Smooth muscle cell (in vitro differentiated cells): ENCODE results near the gene CFAP46. TPM values are rescaled to one million over a fixed set of nuclear protein-coding genes. Genes with fewer than 3 reads are reported as not detected.

Source experiments
- DNase-seq: peaks from one replicate; lab custom pipeline; 2025; ENCODE audit not compliant: unreplicated experiment; lab: John Stamatoyannopoulos, UW
- H2AFZ ChIP-seq: fragments of 200-600 bp; sonication (generic); 2 replicates; pipeline ENCODE4 v1.6.0; 2016; ENCODE audit warnings: antibody characterized with exemption, low read depth, mild to moderate bottlenecking
- H3F3A ChIP-seq: fragments of 200-600 bp; sonication (generic); 2 replicates; pipeline ENCODE4 v1.6.0; 2017; ENCODE audit warnings: antibody characterized with exemption, low read depth
- H3K27ac ChIP-seq: fragments of 200-600 bp; sonication (generic); 2 replicates; pipeline ENCODE4 v1.5.1; 2016; ENCODE audit warnings: low read depth, mild to moderate bottlenecking
- H3K27me3 ChIP-seq: fragments of 200-600 bp; sonication (generic); 2 replicates; pipeline ENCODE4 v1.6.1; 2016; ENCODE audit warnings: low read depth, mild to moderate bottlenecking
- H3K36me3 ChIP-seq: fragments of 200-600 bp; sonication (generic); 2 replicates; pipeline ENCODE4 v1.5.1; 2016; ENCODE audit warnings: low read depth
- H3K4me1 ChIP-seq: fragments of 200-600 bp; sonication (generic); 2 replicates; pipeline ENCODE4 v1.5.1; 2016; ENCODE audit warnings: low read depth
- H3K4me2 ChIP-seq: fragments of 200-600 bp; sonication (generic); 2 replicates; pipeline ENCODE4 v1.6.0; 2016; ENCODE audit warnings: mild to moderate bottlenecking
- H3K4me3 ChIP-seq: fragments of 200-600 bp; sonication (generic); 2 replicates; pipeline ENCODE4 v1.5.1; 2016; ENCODE audit warnings: mild to moderate bottlenecking
- H3K79me2 ChIP-seq: fragments of 200-600 bp; sonication (generic); 2 replicates; pipeline ENCODE4 v1.6.0; 2016; ENCODE audit warnings: low read depth, mild to moderate bottlenecking
- H3K9ac ChIP-seq: fragments of 200-600 bp; sonication (generic); 2 replicates; pipeline ENCODE4 v1.6.0; 2016; ENCODE audit warnings: low read depth
- H3K9me3 ChIP-seq: fragments of 200-600 bp; sonication (generic); replicated peaks from 2 replicates; pipeline ENCODE4 v1.5.1; 2016; ENCODE audit warnings: low read depth
- H4K20me1 ChIP-seq: fragments of 200-600 bp; sonication (generic); 2 replicates; pipeline ENCODE4 v1.6.0; 2016; ENCODE audit warnings: low read depth
- WGBS: methylation state at CpG from one replicate; pipeline ENCODE4 v1.1.7; 2016; ENCODE audit warnings: low lambda C conversion rate; 5-methylcytosine and 5-hydroxymethylcytosine counted together
- polyA plus RNA-seq: library from polyadenylated mRNA; unstranded; fragments of >200 nt; fragmentation: Nextera tagmentation; extraction: Ambion mirVana; gene quantifications from 2 replicates; pipeline ENCODE4 v1.2.1, GENCODE V29; 2016
- total RNA-seq: library from RNA; depleted of rRNA; stranded (reverse); fragments of >200 nt; gene quantifications from 2 replicates; pipeline ENCODE4 v1.2.3, GENCODE V29; 2014
- TF ChIP-seq, protein P1 (sequence below): fragments of 200-600 bp; sonication (generic); IDR thresholded peaks from 2 replicates; pipeline ENCODE4 v1.5.1; 2017; ENCODE audit warnings: borderline replicate concordance, mild to moderate bottlenecking, antibody characterized with exemption; ENCODE audit not compliant: insufficient read depth, poor library complexity, severe bottlenecking

CFAP46 gene
- total and polyA plus RNA-seq, 2 experiments from 2014 or later, result 1.1 to 2.0 TPM

DNA sequence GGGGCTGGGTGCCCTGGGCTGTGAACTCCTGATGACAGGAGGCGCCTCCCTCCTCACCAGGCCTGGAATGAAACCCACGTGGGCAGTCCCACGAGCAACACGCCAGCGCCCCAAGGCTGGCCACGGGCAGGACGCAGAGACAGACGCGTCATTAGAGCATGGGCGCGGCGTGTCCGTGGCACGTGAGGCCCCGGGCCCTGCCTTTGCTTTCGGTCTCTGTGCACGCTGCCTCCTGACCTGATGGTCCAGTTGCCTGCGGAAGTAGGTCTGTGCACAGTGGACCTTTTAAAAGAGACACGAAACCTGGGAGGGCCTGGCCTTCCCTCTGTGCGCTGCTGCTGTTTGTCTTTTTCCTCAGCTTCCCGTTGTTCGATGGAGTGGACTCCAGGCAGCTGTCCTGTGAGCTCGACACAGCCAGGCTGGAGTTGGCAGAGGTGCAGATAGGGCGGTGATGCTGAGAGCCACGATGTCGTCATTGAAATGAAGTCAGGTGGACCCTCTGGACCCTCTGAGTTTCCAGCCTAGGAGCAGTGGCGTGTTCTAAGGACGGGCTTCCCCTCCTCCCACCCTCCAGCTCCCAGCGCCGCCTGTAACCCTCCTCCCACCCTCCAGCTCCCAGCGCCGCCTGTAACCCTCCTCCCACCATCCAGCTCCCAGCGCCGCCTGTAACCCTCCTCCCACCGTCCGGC is 40.1 kb upstream of the CFAP46 start:
- no peaks in the 10 kb centered on the region for H3K9me3 ChIP-seq
- H3K4me2 ChIP-seq, result no peak overlapping the region
- no peak overlapping the region for H3K9ac ChIP-seq
- TF ChIP-seq, protein P1, sequence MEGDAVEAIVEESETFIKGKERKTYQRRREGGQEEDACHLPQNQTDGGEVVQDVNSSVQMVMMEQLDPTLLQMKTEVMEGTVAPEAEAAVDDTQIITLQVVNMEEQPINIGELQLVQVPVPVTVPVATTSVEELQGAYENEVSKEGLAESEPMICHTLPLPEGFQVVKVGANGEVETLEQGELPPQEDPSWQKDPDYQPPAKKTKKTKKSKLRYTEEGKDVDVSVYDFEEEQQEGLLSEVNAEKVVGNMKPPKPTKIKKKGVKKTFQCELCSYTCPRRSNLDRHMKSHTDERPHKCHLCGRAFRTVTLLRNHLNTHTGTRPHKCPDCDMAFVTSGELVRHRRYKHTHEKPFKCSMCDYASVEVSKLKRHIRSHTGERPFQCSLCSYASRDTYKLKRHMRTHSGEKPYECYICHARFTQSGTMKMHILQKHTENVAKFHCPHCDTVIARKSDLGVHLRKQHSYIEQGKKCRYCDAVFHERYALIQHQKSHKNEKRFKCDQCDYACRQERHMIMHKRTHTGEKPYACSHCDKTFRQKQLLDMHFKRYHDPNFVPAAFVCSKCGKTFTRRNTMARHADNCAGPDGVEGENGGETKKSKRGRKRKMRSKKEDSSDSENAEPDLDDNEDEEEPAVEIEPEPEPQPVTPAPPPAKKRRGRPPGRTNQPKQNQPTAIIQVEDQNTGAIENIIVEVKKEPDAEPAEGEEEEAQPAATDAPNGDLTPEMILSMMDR, result no peak
- H3K27ac ChIP-seq, result no peak overlapping the region
- no peak for DNase-seq
- no peaks in the 10 kb centered on the region for H3K79me2 ChIP-seq
- no peaks in the 10 kb centered on the region for H3F3A ChIP-seq
- no peaks in the 10 kb centered on the region for H3K4me1 ChIP-seq
- 95% methylated on average over 27 of the region's 36 CpGs for WGBS
- no peak overlapping the region for H3K4me3 ChIP-seq
- H2AFZ ChIP-seq, result no peak overlapping the region
- H3K36me3 ChIP-seq, result no peaks in the 10 kb centered on the region
- H4K20me1 ChIP-seq, result no peaks in the 10 kb centered on the region
- no peaks in the 10 kb centered on the region for H3K27me3 ChIP-seq

DNA sequence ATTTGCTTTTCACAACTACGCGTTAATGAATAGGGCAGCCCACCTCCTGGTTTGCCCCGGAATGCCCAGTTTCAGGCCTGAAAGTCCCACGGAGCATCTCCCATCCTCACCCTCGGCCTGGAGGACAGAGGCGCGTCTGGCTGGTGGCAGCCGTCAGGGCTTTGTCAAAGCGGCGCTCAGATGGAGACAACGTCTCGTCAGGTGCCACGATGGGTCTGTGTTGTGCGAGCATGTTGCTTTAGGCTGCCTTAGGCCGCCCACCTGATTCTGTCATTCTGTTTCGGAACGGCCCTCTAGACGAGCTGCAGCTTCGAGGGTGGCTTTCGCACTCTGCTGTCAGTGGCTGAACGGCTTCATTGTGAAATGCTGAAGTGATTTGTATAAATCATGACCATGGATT is 39.4 kb upstream of the CFAP46 start:
- Histone ChIP-seq H3K79me2 (no peaks in the 10 kb centered on the region), H3K4me3 (no peak overlapping the region), H3K4me1 (no peaks in the 10 kb centered on the region), H3K27me3 (no peaks in the 10 kb centered on the region), H2AFZ (no peak overlapping the region), H4K20me1 (no peaks in the 10 kb centered on the region), H3K4me2 (no peak overlapping the region), H3K9ac (no peak overlapping the region), H3F3A (no peaks in the 10 kb centered on the region), H3K36me3 (no peaks in the 10 kb centered on the region), H3K9me3 (no peaks in the 10 kb centered on the region), H3K27ac (no peak overlapping the region)
- TF ChIP-seq, protein P1, result no peak
- DNase-seq, result no peak
- WGBS, result 87% methylated on average over 21 of the region's 21 CpGs

DNA sequence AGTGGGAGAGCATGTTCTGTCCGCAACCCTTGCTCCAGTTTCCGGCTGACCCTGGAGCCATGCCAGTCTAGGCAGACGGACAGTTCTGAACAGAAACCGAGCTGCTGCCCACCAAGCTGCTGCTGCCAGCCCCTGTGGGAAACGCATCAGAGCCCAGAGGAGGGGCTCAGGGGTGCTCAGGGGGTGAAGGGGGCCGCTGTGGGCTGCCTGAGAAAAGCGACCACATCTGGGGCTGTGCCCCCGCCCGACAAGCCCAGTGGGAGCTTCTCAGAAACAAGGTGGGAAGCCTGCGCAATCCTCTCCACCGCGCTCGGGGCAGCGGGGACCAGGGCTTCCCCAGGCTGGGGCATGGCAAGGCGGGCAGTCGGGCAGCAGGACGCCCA is 38.8 kb upstream of the CFAP46 start:
- 91% methylated on average over 16 of the region's 17 CpGs for WGBS
- Histone ChIP-seq H3K9ac (no peak overlapping the region), H3K4me1 (no peaks in the 10 kb centered on the region), H3K27me3 (no peaks in the 10 kb centered on the region), H4K20me1 (no peaks in the 10 kb centered on the region), H3K9me3 (no peaks in the 10 kb centered on the region), H3K27ac (no peak overlapping the region), H3K79me2 (no peaks in the 10 kb centered on the region), H3F3A (no peaks in the 10 kb centered on the region), H3K4me2 (no peak overlapping the region), H3K36me3 (no peaks in the 10 kb centered on the region), H3K4me3 (no peak overlapping the region), H2AFZ (no peak overlapping the region)
- DNase-seq, result no peak
- TF ChIP-seq, protein P1, result no peak

DNA sequence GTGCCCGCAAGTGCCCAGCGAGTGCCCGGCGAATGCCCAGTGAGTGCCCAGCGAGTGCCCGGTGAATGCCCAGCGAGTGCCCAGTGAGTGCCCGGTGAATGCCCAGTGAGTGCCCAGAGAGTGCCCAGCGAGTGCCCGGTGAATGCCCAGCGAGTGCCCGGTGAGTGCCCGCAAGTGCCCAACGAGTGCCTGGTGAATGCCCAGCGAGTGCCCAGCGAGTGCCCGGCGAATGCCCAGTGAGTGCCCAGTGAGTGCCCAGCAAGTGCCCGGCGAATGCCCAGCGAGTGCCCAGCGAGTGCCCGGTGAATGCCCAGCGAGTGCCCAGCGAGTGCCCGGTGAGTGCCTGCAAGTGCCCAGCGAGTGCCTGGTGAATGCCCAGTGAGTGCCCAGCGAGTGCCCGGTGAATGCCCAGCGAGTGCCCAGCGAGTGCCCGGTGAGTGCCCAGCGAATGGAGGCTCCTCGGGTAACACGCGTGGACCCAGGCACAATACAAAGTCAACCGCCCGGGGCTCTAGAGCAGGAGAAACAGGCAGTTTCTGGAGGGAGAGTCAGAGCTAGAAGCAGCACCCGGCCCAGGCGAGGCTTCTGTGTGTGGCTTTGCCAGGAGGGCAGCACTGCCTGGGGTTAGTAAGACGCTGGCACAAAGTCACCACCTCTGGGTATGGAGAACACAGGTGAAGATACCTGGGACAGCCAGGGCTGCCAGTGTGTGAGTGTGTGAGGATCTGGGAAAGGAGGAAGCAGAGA is 38.2 kb upstream of the CFAP46 start:
- Histone ChIP-seq H3K27ac (no peak overlapping the region), H3K4me3 (no peak overlapping the region), H3K36me3 (no peaks in the 10 kb centered on the region), H3F3A (no peaks in the 10 kb centered on the region), H3K27me3 (no peaks in the 10 kb centered on the region), H3K79me2 (no peaks in the 10 kb centered on the region), H4K20me1 (no peaks in the 10 kb centered on the region), H3K9me3 (no peaks in the 10 kb centered on the region), H3K4me2 (no peak overlapping the region), H3K4me1 (no peaks in the 10 kb centered on the region), H3K9ac (no peak overlapping the region), H2AFZ (no peak overlapping the region)
- 94% methylated on average over 41 of the region's 41 CpGs for WGBS
- TF ChIP-seq, protein P1, result no peak
- no peak for DNase-seq
